ENCODE measurements around the gene POLR3B.
"Not testable (repeated sequence)": the region's sequence is repeated elsewhere in the genome, so short reads cannot be mapped to it uniquely, and the experiment has no call there.

POLR3B gene

DNA sequence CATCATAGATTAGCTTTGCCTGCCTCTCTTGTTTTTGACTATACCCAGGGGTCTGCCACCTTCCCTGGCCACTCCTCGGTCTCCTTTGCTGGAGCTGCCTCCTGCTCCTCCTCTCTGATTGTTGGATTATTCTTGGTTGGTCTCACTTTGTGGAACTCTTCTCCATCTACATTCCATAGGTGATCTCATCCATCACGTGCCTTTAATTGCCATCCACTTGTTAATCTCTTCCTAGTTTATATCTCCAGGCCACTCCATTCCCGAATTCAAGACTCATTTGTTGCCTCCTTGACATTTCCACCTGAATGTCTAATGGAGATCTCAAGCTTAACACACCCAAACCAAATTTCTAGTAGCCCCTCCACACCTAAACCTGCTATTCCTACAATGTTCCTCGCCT is 5.4 kb downstream of the POLR3B start:
- Mint-ChIP-seq H3K27me3 (no peaks in the 10 kb centered on the region), H3K4me1 (ENCODE audit: low read depth) (peaks cover 10% of the 10 kb centered on the region), H3K36me3 (ENCODE audit: low read depth) (peaks cover 21% of the 10 kb centered on the region), H3K4me3 (no peak overlapping the region), H3K27ac (no peak overlapping the region), H3K9me3 (no peaks in the 10 kb centered on the region)

DNA sequence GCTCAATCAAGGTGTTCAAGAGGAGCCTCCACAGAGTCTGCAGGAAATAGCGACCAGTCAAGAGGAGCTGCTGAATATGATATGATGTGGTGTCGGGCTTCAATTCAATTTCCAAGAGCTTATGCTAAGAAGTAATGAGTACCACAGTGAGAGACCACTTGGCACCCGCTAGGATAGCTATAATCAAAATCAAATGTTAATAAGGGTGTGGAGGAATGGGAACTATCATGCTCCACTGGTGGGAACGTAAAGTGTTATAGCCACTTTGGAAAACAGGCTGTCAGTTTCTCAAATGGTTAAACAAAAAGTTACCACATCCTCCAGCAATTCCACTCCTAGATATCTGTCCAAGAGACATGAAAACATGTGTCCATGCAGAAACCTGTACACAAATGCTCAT is 6.7 kb downstream of the POLR3B start:
- H3K27me3 Mint-ChIP-seq = no peaks in the 10 kb centered on the region
- H3K9me3 Mint-ChIP-seq = no peaks in the 10 kb centered on the region
- H3K36me3 Mint-ChIP-seq (ENCODE audit: low read depth) = peaks cover 20% of the 10 kb centered on the region
- H3K4me3 Mint-ChIP-seq = no peak overlapping the region
- no peak overlapping the region for H3K27ac Mint-ChIP-seq
- no peaks in the 10 kb centered on the region for H3K4me1 Mint-ChIP-seq (ENCODE audit: low read depth)

DNA sequence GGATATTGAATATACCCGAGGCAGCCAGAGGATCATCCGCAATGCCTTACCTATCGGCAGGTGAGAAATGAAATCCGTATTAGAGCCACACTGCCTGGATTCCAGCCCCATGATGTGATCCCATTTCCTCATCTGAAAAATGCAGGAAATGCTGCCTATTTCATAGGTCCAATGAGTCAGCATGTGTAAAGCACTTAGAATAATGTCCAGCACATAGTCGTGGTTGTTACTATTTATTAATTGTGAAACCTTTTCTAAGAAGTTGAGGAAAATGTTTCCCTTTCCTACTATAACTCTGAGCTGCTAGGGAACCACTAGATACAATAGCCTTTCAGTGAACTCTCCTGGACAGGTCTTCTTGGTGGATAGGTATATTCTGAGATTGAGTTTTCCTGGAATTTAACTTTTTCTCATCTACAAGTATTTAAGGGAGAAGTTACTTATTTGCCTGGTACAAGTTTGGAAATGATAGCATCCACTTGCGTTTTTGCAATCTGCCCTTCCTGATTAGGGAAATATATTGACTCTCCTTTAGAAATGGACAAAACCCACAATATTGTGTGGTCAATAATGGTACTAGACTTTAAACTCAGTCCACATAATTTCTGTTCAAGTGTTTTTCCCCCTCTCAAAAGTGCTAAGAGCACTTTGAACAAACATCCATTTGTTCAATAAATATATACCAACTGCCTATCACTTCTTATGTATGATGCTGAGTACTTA is 12.2 kb downstream of the POLR3B start:
- H3K36me3 Mint-ChIP-seq (ENCODE audit: low read depth) = peaks cover 59% of the 10 kb centered on the region
- no peaks in the 10 kb centered on the region for H3K27me3 Mint-ChIP-seq
- no peaks in the 10 kb centered on the region for H3K4me1 Mint-ChIP-seq (ENCODE audit: low read depth)
- peaks cover 7% of the 10 kb centered on the region for H3K9me3 Mint-ChIP-seq
- H3K27ac Mint-ChIP-seq = no peak overlapping the region
- no peak overlapping the region for H3K4me3 Mint-ChIP-seq

DNA sequence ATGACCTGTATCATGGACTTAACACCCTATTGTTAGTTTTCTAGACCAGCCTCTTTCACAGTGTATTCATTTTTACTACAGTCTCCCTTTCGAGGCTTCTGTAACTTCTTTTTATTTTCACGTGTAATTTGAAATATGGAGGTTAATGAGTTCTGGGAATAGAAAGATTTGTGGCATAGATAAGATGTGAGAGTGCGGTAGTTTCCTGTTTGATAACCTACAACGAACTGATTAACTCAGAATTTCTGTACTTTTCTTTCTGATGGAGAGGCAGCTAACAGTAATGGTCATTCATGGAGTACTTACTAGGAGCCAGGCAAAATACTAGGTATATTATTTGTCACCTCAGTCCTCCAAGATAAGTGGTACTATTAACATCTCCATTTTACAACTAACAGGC is 21.2 kb downstream of the POLR3B start:
- H3K27me3 Mint-ChIP-seq = no peaks in the 10 kb centered on the region
- no peak overlapping the region for H3K27ac Mint-ChIP-seq
- no peak overlapping the region for H3K4me3 Mint-ChIP-seq
- H3K9me3 Mint-ChIP-seq = no peaks in the 10 kb centered on the region
- peaks cover 76% of the 10 kb centered on the region for H3K36me3 Mint-ChIP-seq (ENCODE audit: low read depth)
- H3K4me1 Mint-ChIP-seq (ENCODE audit: low read depth) = peaks cover 11% of the 10 kb centered on the region

DNA sequence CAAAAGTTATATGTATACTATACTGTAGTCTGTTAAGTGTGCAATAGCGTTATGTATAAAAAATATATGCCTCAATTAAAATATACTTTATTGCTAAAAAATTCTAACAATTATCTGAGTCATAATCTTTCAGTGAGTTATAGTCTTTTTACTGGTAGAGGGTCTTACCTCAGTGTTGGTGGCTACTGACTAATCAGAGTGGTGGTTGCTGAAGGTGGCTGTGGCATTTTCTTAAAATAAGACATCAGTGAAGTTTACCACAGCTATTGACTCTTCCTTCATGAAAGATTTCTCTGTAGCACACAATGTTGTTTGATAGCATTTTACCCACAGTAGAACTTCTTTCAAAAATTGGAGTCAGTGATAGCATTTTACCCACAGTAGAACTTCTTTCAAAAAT is 23.4 kb downstream of the POLR3B start:
- Mint-ChIP-seq H3K9me3 (no peaks in the 10 kb centered on the region), H3K36me3 (ENCODE audit: low read depth) (peaks cover 67% of the 10 kb centered on the region), H3K27ac (no peak overlapping the region), H3K4me1 (ENCODE audit: low read depth) (peaks cover 11% of the 10 kb centered on the region), H3K4me3 (no peak overlapping the region), H3K27me3 (no peaks in the 10 kb centered on the region)

DNA sequence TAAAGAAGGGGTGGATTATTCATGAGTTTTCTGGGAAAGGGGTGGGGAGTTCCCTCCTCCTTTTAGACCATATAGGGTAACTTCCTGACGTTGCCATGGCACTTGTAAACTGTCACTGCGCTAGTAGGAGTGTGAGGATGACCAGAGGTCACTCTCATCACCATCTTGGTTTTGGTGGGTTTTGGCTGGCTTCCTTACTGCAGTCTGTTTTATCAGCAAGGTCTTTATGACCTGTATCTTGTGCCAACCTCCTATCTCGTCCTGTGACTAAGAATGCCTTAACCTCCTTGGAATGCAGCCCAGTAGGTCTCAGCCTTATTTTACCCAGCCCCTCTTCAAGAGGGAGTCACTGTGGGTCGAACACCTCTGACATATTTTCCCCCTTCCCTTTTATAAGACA is 24.3 kb downstream of the POLR3B start:
- not testable (repeated sequence) for H3K4me3 Mint-ChIP-seq, H3K27ac Mint-ChIP-seq, H3K9me3 Mint-ChIP-seq, H3K27me3 Mint-ChIP-seq
- Mint-ChIP-seq H3K36me3 (ENCODE audit: low read depth) (peaks cover 58% of the 10 kb centered on the region), H3K4me1 (ENCODE audit: low read depth) (peaks cover 11% of the 10 kb centered on the region)

DNA sequence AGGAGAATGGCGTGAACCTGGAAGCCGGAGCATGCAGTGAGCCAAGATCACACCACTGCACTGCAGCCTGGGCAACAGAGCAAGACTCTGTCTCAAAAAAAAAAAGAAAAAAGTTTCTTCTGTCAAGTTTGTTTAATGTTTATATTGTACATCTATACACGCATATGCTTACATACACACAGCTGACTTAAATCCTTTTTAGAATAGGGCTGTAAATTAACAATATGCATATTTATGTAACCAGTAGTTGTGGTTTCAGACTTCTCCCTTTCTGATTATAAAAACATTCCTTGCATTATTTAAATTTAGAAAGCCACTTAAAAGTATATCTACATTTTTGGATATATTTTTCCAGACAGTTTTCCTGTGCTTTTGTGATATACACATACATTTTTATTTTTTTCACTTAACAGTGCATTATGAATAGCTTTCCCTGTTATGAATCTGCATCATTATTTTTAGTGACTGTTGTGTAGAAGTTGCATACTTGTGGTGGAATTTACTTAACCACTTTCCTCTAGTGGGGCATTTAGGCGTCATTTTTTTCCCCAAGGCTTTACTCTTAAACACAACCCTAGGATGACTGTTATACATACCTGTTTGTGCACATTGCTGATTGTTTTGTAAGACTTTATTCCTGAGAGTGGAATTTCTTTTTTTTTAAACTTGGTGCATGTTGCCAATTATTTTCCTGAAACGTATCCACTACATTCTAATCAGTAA is 29.4 kb downstream of the POLR3B start:
- no peaks in the 10 kb centered on the region for H3K4me1 Mint-ChIP-seq (ENCODE audit: low read depth)
- no peaks in the 10 kb centered on the region for H3K27me3 Mint-ChIP-seq
- no peaks in the 10 kb centered on the region for H3K9me3 Mint-ChIP-seq
- peaks cover 58% of the 10 kb centered on the region for H3K36me3 Mint-ChIP-seq (ENCODE audit: low read depth)
- H3K4me3 Mint-ChIP-seq = no peak overlapping the region
- H3K27ac Mint-ChIP-seq = no peak overlapping the region

DNA sequence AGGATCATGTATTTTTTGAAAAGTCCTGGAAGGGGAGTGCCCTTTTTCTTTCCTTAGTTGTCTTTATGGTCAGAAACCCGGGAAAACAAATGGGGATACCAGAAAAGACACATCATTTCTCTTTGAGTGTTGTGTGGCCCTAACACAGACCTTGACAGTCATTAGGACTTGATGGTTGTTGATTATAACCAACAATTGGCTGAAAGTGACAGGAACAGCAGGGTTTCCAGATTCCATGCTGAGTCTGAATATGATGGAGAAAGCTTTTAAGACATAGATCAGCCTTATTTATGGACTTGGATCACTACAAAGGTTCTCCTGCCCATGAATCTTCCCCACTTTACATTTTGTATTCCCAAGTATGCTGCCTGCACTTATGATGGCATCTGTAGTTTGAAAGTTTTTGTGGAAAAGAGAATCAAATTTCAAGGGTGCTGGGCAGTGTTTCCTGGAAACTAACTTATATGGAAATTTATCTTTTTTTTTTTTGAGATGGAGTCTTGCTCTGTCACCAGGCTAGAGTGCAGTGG is 30.4 kb downstream of the POLR3B start:
- no peaks in the 10 kb centered on the region for H3K9me3 Mint-ChIP-seq
- H3K27me3 Mint-ChIP-seq = no peaks in the 10 kb centered on the region
- no peak overlapping the region for H3K4me3 Mint-ChIP-seq
- H3K27ac Mint-ChIP-seq = no peak overlapping the region
- no peaks in the 10 kb centered on the region for H3K4me1 Mint-ChIP-seq (ENCODE audit: low read depth)
- H3K36me3 Mint-ChIP-seq (ENCODE audit: low read depth) = peaks cover 56% of the 10 kb centered on the region

DNA sequence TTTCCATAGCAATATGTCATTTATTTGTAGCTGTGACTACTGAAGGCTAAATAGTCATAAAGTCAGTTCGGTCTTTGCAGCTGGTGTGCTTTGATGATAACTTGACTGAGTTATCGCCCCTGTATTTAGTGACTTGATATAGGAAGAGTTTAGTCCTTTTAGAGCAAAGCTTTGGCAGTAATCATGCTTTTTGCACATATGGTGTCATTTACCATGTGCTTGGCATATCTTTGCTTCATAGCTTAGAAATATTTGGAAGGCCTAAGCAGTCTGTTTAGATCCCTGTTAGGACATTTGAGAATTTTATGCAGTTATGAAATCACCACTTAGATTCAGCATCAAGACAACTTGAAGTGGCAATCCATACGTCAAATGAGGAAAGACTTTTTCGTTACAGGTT is 31.6 kb downstream of the POLR3B start:
- no peak overlapping the region for H3K4me3 Mint-ChIP-seq

DNA sequence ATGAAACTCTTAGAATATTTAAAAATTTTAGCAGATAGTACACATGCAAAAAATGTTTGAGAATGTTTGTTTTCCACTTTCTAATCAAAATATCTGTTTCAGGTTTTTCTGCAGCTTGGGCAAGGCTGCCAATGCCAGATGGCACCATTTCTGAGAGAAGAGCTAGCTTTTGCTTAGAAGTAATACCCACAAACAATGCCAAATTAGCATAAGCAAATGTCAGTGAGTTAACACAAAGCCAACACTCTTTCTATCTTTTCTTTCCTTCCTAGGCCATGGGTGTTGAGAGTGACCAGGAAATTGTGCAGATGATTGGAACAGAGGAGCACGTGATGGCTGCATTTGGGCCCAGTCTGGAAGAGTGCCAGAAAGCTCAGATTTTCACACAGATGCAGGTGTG is 35.2 kb downstream of the POLR3B start:
- peaks cover 79% of the 10 kb centered on the region for H3K36me3 Mint-ChIP-seq (ENCODE audit: low read depth)
- H3K27me3 Mint-ChIP-seq = no peaks in the 10 kb centered on the region
- H3K9me3 Mint-ChIP-seq = no peaks in the 10 kb centered on the region
- H3K4me1 Mint-ChIP-seq (ENCODE audit: low read depth) = no peaks in the 10 kb centered on the region
- H3K27ac Mint-ChIP-seq = no peak overlapping the region
- no peak overlapping the region for H3K4me3 Mint-ChIP-seq

More for the DNA sequence above, 31.6 kb downstream of the POLR3B start:
- Mint-ChIP-seq H3K36me3 (ENCODE audit: low read depth) (peaks cover 59% of the 10 kb centered on the region), H3K4me1 (ENCODE audit: low read depth) (no peaks in the 10 kb centered on the region), H3K9me3 (no peaks in the 10 kb centered on the region), H3K27me3 (no peaks in the 10 kb centered on the region), H3K27ac (no peak overlapping the region)

DNA sequence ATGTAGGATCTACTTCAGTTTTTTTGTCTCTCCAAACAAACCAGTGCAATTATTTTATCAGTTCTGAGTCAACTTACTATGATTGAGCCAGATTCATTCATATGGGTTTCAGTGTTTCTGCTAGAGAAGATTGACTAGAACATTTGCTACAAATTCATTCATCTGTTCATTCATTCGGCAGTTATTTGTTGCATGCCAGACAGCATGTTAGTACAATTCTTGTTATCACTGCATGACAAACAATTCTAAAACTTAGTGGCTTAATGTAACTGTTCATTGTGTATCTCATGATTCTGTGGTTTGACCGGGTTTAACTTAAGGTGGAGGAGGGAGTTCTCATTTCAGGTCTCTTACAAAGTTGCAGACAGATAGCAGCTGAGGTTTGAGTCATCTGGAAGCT is 52.3 kb downstream of the POLR3B start:
- H3K9me3 Mint-ChIP-seq = no peaks in the 10 kb centered on the region
- H3K27me3 Mint-ChIP-seq = no peaks in the 10 kb centered on the region
- peaks cover 69% of the 10 kb centered on the region for H3K36me3 Mint-ChIP-seq (ENCODE audit: low read depth)
- no peak overlapping the region for H3K27ac Mint-ChIP-seq
- no peak overlapping the region for H3K4me3 Mint-ChIP-seq
- H3K4me1 Mint-ChIP-seq (ENCODE audit: low read depth) = peaks cover 8% of the 10 kb centered on the region

DNA sequence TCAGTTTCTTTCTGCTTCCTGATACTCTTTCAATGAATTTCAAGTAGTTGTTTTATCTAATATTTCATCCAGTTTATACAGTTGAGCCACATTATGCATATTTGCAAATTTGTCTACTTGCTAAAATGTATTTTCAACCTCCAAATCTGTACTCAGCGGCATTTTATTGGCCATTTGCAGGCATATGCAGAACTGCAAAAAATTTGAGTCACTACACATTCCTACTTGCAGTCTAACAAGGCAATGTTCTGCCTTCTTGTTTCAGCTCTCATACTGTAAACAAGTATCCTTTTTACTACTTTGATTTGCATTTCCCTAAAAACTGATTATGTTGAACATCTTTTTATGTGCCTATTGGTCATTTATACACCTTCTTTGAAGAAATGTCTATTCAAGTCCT is 55.0 kb downstream of the POLR3B start:
- Mint-ChIP-seq H3K27ac (no peak overlapping the region), H3K4me1 (ENCODE audit: low read depth) (no peaks in the 10 kb centered on the region), H3K9me3 (no peaks in the 10 kb centered on the region), H3K27me3 (no peaks in the 10 kb centered on the region), H3K36me3 (ENCODE audit: low read depth) (peaks cover 70% of the 10 kb centered on the region), H3K4me3 (no peak overlapping the region)

DNA sequence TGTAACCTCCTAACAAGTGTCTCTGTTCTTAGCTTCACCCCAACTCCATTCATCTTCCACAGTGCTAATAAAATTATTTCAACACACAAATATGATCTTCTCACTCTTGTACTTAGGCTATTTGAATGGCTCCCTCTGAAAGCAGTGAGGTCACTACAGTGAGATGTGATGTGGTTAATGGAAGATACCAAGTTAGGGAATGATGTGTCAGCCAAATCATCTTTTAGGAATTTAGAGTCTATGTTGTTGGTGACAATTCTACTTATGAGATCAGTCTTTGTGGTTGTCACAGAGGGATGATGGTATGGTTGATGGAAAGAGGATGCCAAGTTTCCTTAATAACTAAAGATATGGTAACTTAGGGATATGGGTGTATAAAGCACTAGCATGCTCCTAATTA is 57.6 kb downstream of the POLR3B start:
- Mint-ChIP-seq H3K27ac (no peak overlapping the region), H3K9me3 (no peaks in the 10 kb centered on the region), H3K4me1 (ENCODE audit: low read depth) (no peaks in the 10 kb centered on the region), H3K36me3 (ENCODE audit: low read depth) (peaks cover 71% of the 10 kb centered on the region), H3K4me3 (no peak overlapping the region), H3K27me3 (no peaks in the 10 kb centered on the region)

DNA sequence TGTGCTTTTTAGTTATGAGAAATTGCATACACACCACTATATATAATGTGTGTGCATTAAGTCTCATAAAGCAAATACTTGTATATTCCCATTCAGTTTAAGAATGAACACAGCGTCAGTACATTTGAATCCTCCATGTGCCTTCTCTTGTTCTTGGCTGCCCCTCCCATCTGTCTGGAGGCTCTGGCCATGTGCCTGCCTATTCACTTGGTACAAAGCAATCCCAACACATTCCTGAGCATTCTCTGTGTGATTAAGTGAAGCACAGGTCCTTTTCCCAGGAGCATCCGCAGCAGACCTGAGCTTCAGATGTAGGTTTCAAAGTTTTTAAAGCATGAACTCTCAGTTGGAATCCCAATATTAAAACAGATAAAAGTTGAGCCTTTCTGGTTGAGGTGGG is 58.7 kb downstream of the POLR3B start:
- Mint-ChIP-seq H3K27me3 (no peaks in the 10 kb centered on the region), H3K9me3 (no peaks in the 10 kb centered on the region), H3K4me1 (ENCODE audit: low read depth) (no peaks in the 10 kb centered on the region), H3K4me3 (no peak overlapping the region), H3K36me3 (ENCODE audit: low read depth) (peaks cover 73% of the 10 kb centered on the region), H3K27ac (no peak overlapping the region)

DNA sequence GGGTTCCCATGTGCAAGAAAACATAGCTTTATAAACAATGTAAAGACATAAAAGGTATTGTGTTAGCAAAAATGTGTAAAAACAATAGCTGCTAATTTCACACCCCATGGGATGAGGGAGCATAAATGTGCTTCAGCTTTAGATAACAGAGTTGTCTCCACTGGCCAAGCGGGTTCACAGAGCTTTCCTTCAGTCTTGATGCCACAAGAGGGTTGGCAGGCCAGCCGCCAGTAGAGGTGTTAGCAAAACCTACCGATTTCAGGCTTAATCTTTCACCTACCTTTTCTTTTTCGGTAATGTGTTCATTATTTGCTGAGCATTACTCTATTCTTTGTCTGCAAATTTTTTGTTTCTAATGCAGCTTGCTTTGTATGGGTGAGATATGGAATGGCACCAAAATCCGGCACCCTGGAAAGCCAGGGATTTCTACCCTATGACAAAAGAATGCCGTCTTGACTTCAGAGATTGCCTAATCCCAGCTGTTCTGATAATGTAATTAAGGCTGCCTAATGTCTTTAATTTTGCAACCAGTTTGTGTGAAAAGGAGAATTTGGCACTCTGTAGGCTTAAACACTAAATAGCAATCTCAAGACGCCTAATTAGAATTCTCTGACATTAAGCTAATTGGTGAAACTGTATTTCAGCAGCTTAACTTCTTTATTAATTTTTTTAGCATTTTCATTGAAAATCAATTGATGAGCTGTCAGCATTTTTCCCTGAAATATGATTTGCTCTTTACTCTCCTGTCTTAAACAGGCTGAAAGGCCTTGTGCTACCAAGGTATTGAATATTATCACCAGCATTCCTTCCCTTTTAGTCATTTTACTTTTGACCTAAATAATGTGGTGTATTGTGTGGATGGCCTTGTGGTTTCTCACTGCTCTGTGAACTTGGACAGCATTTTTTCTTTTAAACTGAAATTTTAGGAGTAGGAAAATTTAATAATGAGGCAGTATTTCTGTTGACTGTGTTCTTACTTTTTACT is 60.7 kb downstream of the POLR3B start:
- H3K27me3 Mint-ChIP-seq = no peaks in the 10 kb centered on the region
- no peaks in the 10 kb centered on the region for H3K4me1 Mint-ChIP-seq (ENCODE audit: low read depth)
- H3K9me3 Mint-ChIP-seq = no peaks in the 10 kb centered on the region
- H3K36me3 Mint-ChIP-seq (ENCODE audit: low read depth) = peaks cover 71% of the 10 kb centered on the region
- no peak overlapping the region for H3K4me3 Mint-ChIP-seq
- H3K27ac Mint-ChIP-seq = no peak overlapping the region
